RKO (cell line): ENCODE measurements around the gene ACP6.
A peak's percentile ranks its signal among the peaks of the same experiment; 100 is the strongest.
"Not testable (repeated sequence)": the region's sequence is repeated elsewhere in the genome, so short reads cannot be mapped to it uniquely, and the experiment has no call there.

Experiments used
- DNase-seq: peaks from one replicate; pipeline ENCODE4 v3.0.0-alpha.2; 2016; ENCODE audit warnings: low spot score

Gene ACP6

DNA sequence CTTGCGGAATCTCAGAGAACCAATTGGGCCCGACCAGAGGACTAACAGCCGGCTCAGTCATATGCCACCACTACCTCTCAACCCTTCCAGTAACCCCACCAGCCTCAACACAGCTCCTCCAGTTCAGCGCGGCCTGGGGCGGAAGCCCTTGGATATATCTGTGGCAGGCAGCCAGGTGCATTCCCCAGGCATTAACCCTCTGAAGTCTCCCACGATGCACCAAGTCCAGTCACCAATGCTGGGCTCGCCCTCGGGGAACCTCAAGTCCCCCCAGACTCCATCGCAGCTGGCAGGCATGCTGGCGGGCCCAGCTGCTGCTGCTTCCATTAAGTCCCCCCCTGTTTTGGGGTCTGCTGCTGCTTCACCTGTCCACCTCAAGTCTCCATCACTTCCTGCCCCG is 49.8 kb downstream of the ACP6 start:
- no peak for DNase-seq

DNA sequence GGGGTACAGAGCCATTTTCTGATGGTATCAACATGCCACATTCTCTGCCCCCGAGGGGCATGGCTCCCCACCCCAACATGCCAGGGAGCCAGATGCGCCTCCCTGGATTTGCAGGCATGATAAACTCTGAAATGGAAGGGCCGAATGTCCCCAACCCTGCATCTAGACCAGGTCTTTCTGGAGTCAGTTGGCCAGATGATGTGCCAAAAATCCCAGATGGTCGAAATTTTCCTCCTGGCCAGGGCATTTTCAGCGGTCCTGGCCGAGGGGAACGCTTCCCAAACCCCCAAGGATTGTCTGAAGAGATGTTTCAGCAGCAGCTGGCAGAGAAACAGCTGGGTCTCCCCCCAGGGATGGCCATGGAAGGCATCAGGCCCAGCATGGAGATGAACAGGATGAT is 50.6 kb downstream of the ACP6 start:
- DNase-seq = no peak

DNA sequence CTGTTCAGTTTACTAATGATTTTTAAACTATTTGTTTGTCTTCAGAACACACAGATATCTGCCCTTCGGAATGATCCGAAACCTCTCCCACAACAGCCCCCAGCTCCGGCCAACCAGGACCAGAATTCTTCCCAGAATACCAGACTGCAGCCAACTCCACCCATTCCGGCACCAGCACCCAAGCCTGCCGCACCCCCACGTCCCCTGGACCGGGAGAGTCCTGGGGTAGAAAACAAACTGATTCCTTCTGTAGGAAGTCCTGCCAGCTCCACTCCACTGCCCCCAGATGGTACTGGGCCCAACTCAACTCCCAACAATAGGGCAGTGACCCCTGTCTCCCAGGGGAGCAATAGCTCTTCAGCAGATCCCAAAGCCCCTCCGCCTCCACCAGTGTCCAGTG is 51.6 kb downstream of the ACP6 start:
- no peak for DNase-seq

DNA sequence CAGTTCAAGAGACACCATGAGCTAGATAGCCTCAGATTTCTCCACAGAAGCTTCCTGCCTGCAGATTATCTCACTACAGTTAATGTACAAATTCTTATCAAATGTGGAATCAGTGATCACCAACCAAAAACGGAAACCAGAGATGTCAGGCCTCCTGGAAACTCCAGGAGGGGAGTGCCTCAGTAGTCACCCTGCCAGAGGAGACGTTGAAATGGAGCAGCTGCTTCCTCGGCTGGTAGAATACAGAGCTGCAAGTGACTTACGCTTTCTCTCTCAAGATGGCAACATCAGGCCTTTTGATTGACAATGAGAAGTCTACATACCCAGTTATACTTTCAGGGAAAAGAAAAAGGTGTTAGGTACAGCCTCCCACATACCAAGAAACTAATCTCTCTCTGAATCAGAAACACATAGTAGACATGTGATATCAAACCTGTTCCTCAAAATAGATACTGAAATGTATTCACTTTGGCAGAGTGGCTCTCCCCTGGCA is 52.2 kb downstream of the ACP6 start:
- no peak for DNase-seq

DNA sequence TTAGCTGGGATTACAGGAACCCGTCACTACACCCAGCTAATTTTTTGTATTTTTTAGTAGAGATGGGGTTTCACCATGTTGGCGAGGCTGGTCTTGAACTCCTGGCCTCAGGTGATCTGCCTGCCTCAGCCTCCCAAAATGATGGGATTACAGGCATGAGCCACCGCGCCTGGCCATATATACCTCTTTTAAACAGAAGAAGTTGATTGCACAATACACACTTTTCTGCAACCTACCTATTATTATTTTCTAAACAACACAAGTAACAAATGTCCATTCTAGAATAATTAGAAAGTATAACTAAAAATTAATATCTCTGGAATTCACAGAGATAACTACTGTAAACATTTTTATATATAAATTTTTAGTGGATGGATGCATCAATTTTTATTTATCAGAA is 55.4 kb downstream of the ACP6 start:
- DNase-seq = not testable (repeated sequence)

DNA sequence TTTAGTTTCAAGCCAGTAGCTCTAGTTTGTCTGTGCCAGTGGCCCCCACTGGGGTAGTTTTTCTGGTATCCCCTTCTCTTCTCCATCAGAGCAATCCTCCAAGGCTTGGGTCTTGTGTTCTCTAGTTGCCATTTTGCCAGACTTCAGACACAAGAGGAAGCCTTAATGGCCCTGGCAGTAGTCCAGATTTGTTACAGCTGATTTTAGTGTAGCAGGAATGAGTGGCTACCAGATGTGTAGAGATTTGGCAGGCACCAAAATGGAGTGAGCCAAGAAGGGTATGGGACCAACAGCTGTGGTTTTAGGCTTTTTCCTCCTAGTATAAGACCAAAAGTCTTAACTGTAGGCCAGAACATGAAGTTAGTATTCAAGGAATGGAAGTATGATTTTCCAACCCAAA is 56.8 kb downstream of the ACP6 start:
- DNase-seq = no peak

DNA sequence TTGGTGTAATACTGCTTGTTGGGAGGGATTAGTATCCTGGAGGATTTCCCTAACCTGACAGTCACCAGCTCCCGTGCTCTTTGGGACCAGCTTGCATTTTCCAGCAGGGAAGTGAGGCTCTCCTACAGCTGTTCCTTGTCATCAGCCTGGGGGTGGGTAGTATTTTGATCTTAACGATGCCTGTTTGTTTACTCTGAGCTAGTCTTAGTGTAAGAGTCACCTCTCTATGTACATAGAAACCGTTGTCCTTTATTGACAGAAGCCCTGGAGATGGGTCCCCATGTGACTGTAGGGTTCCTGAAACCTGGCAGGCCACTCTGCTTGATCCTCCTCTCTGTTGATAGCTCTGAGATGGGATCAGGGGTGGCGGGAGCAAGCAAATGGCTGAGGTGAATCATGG is 58.0 kb downstream of the ACP6 start:
- no peak for DNase-seq

DNA sequence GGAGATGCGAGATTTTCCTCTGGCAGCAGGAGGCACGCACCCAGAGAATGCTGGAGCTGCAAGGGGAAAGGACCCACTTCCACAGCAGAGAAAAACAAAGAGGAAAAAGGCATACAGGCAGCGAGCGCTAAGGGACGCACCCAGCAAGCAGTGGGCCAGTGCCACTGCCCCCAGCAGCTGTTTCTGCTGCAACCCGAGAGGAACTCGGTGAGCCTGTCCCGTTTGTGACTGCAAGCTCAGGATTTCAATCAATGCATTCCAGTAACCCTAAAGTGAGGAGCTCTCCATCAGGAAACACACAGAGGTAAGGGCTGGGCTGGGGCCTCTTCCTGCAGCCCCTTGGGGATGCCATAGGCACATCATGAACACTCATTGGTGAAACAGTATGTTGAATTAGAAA is 58.7 kb downstream of the ACP6 start:
- no peak for DNase-seq

DNA sequence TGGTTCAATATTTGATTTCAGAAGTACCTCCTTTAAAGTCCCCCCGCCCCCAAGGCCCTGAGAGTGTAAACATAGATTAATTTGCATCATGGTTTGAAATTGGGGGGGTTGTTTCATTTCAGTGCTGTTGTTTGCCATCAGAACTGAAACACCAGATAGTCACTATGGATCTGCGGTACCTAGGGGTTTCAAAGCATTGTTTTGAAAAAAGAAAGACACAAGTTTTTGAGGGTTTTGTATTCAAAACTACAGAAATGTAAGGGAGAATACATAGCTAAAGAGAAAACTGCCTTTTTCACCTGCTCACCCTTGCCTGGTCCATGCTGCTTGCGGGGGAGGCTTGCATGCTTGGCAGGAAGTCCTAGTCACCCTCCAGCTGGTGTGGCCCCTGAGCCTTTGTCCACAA is 59.3 kb downstream of the ACP6 start:
- DNase-seq = no peak

DNA sequence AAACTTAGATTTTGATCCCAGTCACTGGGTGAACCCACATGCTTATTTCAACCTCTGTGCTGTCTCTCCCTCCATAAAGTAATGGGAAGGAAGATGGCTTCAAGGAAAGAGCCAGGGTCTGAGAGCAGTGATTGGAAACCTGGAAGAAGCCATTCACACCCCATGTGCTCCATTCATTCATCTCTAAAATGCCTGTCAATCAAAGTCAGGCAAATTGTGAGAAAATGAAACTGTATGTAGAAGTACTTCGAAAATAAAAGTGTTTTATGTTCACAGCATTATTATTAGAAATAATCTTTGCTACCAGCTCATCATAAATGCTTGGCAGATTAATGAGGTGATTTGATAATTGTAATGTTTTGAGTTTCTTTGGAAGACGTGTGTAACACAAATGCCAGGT is 61.0 kb downstream of the ACP6 start:
- no peak for DNase-seq

DNA sequence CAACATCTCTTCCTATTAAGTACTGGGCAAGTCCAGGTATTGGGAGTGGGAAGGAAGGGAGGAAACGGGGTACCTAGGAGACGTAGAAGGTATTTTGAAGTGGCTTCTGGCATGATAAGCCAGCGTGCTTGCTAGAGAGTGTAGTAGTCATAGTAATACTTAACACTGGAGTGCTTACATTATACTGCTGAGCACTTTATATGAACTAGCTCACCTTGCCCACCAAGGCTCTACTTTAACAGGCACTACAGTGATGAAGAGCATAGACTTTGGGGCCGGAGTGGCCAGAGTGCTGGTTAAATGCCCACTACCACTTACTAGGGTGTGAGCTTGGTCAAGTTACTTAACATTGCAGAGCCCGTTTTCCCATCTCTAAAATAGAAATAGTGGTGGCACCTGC is 61.7 kb downstream of the ACP6 start:
- no peak for DNase-seq

DNA sequence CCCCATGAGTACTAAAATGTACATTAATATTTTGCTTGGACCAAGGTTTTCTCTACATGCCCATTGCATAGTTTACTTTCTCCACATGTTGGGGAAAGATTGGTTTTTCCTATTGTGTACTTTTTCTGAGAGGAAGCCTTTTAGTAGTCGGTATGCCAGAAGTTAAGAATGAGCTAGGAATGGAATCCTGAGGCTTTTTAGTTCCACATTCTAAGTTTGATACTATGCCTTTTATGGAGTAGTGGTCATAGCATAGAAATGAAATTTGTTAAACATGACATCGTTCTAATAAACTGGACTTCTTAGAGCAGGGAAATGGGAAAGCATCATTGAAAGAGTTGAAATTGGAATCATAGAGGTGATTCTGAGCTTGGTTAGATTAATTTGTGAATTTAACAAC is 64.7 kb downstream of the ACP6 start:
- no peak for DNase-seq

DNA sequence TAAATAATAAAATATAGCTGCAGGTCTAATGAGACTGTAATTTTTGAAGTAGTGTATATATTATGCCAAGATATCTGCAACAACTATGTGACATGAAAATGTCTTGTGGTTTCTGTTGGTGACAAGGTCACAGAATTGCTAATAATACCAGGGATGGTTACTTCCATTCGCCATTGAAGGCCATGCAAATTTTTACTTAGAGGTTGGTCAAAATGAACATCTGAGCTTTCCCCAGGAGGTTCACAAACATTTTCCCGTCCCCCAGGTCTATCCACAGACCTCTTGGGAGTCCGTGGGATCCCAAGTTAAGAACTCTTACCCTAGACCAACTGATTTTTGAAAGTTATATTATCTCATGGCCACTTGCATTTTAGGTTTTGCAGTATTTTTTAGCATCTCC is 66.3 kb downstream of the ACP6 start:
- no peak for DNase-seq

DNA sequence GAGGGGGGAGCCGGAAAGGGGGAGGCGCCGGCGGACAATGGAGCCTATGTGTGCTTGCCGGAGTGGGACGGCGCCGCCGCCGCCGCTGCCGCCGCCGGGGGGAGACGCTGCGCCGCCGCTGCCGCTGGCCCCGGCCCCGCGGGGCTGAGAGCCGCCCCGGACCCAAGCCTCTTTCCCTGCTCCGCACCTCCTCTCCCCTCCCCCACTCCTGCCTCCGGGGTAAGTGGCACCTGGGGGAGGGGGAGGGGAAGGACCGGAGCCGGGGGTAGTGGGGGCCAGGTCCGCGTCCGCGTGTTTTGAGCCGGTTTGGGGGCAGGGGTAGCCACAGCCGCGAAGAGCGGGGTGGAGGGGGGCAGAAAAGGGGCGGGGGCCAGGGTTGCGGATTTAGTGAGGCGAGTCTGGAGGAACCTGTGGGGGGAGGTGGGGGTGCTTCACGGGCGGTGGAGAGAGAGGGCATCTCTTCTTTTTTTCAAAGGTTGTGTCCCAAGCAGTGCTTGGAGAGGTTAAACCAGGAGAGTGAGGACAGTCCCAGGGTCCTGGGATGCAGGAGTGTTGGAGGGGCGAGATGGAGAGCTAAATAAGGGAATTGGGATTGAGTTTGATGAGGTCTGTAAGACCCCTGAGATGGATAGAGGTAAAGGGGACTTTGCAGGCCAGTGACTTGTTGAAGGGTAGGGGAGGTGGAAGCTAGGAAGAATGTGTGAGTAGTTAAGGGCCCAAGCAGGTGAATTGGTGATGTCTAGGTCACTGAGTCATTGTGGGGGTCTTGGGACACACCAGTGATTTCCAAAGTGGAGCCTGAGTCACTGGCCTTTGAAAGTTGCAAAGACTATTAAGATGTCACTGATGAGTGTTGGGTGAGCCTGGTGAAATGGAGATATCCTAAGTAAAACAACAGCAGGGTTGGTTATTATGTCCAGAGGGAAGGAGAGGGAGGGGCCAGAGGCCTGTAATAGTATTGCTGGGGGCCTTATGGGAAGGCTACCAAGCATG is 69.9 kb downstream of the ACP6 start:
- peak; percentile 71 for DNase-seq

DNA sequence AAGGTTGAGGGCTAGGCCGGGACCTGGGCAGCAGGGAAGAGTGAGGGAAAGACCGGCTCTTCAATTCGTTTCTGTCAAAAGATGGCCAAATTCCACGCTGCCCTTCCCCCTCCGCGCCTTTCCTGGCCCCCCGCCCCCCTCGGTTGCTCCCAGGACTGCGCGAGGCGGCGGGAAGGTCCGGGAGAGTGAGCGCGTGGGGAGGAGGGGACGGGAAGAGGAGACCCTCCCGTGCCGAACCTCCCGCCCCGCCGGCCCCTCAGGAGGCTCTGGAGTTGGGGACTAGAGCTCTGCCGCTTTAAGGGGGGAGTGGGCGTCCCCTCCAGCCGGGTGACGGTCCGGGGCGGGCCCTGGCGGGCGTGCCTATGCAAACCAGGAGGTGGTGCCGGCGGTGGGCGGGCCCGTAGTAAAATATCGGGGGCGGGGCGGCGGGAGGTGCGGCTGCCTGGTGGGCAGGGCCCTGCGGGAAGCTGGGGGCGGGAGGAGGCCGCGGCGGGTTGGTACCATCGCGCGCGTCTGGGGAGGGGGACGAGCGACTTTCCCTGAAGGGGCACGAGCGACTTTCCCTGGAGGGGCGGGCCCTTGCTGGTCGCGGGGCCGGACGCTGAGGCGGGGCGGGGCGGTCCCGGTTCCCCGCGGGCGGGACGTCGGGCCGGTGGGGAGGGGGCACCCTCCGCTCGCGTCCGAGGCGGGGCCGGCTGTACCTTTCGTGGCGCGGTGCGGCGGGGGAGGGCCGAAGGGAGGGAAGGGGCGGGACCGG is 70.8 kb downstream of the ACP6 start:
- peak; percentile 92 for DNase-seq

DNA sequence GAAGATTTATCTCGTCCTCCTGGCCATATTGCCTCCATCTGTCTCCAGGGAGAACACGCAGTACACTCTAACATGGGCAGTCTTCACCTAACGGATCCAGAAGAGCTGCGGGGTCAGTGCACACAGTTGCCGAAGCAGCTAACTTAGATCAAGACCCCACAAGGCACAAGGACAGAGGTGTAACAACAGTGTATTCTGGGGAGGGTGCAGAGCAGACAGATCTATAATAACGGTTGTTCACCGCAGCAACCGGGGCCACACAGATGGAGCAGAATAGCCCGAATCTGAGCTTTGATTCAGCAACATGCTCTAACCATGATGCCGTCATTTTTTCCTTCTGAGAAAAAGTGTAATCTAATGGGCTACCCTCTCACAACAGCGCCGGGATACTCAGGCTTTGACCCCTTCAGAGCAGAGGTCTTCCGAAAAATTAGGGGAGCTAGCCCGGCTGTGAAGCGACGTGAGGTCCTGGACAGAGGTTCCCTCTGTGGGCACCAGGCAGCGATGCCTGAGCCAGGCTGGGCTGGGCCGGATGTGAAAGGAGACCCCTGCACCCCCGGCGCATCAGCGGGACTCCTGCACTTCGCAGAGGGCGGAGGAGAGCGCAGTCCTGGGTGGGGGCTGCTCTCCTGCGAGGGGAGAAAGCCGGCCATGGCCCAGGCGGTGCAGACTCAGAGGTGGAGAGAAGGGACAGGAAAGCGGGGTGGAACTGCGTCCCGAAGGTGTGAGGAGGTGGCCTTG is 71.5 kb downstream of the ACP6 start:
- DNase-seq = no peak

DNA sequence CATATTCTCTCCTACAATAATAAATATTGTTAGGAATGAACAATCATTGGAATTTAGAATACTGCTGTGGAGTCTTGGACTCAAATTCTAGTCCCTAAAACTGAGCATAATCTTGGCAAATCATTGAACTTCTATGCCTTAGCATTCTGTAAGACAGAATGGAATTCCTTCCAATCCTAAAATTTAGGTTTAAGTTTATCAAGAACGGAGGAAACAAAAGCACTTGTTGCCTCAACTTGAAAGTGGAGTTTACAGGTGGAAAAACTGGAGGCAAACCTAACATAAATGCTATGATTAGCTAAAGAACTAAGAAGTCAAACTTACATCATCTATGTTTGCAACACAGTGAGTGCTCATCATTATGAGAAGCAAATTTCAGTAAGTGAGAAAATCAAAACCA is 73.3 kb downstream of the ACP6 start:
- no peak for DNase-seq
